ENCODE measurements around the gene ARGLU1.
A peak's percentile ranks its signal among the peaks of the same experiment; 100 is the strongest.

ARGLU1 gene

GRCh38 chr13:106499896-106500295, 68.0 kb downstream of the ARGLU1 start:
- DNase-seq (ENCODE audit: low spot score) = peak; percentile 54

GRCh38 chr13:106499113-106499512, 68.8 kb downstream of the ARGLU1 start:
- DNase-seq (ENCODE audit: low spot score) = peak; percentile 31

- DNase-seq (ENCODE audit: low spot score) = peak; percentile 73
These were observed 69.4 kb downstream of the ARGLU1 start for GRCh38 chr13:106498571-106498970.

- peak; percentile 69 for DNase-seq (ENCODE audit: low spot score)
These were observed 69.8 kb downstream of the ARGLU1 start for GRCh38 chr13:106498158-106498557.

- peak; percentile 54 for DNase-seq (ENCODE audit: low spot score)
These were observed 70.9 kb downstream of the ARGLU1 start for GRCh38 chr13:106497079-106497478.

- DNase-seq (ENCODE audit: low spot score) = peak; percentile 36
These were observed 71.6 kb downstream of the ARGLU1 start for GRCh38 chr13:106496072-106496997.

- peak; percentile 28 for DNase-seq (ENCODE audit: low spot score)
These were observed 73.0 kb downstream of the ARGLU1 start for GRCh38 chr13:106494936-106495335.

GRCh38 chr13:106494506-106494905, 73.4 kb downstream of the ARGLU1 start:
- DNase-seq (ENCODE audit: low spot score) = no peak

- peak; percentile 54 for DNase-seq (ENCODE audit: low spot score)
These were observed 74.3 kb downstream of the ARGLU1 start for GRCh38 chr13:106493533-106494220.

GRCh38 chr13:106492588-106493475, 75.1 kb downstream of the ARGLU1 start:
- no peak for DNase-seq (ENCODE audit: low spot score)

- peak; percentile 95 for DNase-seq (ENCODE audit: low spot score)
These were observed 75.9 kb downstream of the ARGLU1 start for GRCh38 chr13:106491928-106492587.
